ENCODE results near the gene CYGB.

The CYGB gene

GRCh38 chr17:76549539-76549938 lies 12.0 kb upstream of the CYGB start:
- no peak overlapping the region for H3K4me3 ChIP-seq (replicated peaks; ENCODE audit: low read depth, low read length)
- DNase-seq (ENCODE audit: low read depth): no peak
- no peak for TF ChIP-seq CTCF (IDR thresholded peaks at IDR 0.05; ENCODE audit: low read length, missing control alignments)

GRCh38 chr17:76549215-76549518 lies 11.7 kb upstream of the CYGB start:
- no peak for TF ChIP-seq CTCF (IDR thresholded peaks at IDR 0.05; ENCODE audit: low read length, missing control alignments)
- DNase-seq (ENCODE audit: low read depth): no peak
- H3K4me3 ChIP-seq (replicated peaks; ENCODE audit: low read depth, low read length): no peak overlapping the region

GRCh38 chr17:76548378-76549214 lies 11.1 kb upstream of the CYGB start:
- no peak overlapping the region for H3K4me3 ChIP-seq (replicated peaks; ENCODE audit: low read depth, low read length)
- TF ChIP-seq CTCF (IDR thresholded peaks at IDR 0.05; ENCODE audit: low read length, missing control alignments): no peak
- DNase-seq (ENCODE audit: low read depth): no peak

GRCh38 chr17:76547642-76548202 lies 10.2 kb upstream of the CYGB start:
- DNase-seq (ENCODE audit: low read depth): no peak
- TF ChIP-seq CTCF (IDR thresholded peaks at IDR 0.05; ENCODE audit: low read length, missing control alignments): no peak
- H3K4me3 ChIP-seq (replicated peaks; ENCODE audit: low read depth, low read length): no peak overlapping the region

GRCh38 chr17:76547183-76547641 lies 9.7 kb upstream of the CYGB start:
- TF ChIP-seq CTCF (IDR thresholded peaks at IDR 0.05; ENCODE audit: low read length, missing control alignments): peak; percentile 73
- DNase-seq (ENCODE audit: low read depth): peak; percentile 85

GRCh38 chr17:76546556-76547182 lies 9.2 kb upstream of the CYGB start:
- DNase-seq (ENCODE audit: low read depth): peak; percentile 94
- no peak for TF ChIP-seq CTCF (IDR thresholded peaks at IDR 0.05; ENCODE audit: low read length, missing control alignments)
- no peak overlapping the region for H3K4me3 ChIP-seq (replicated peaks; ENCODE audit: low read depth, low read length)

More at GRCh38 chr17:76547183-76547641, 9.7 kb upstream of the CYGB start:
- no peak overlapping the region for H3K4me3 ChIP-seq (replicated peaks; ENCODE audit: low read depth, low read length)
